ENCODE results near the gene MOCS1.

DNA sequence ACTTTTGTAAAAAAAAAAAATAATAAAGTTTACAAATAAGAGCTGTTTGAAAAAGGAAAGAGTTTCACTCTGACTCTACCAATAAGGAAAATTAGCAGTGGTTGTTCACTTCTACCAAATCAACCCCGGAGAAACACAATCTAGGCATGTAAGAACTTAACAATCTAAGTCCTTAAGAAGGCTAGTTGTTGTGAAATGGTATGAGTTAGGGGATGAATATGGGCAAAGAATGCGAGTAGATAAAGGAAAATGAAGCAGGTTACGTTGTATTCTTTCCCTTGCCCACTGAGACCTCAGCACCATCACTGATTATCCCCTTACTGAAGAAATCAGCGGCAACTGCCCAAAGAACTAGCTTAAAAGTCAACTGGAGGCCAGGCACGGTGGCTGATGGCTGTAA lies 15.4 kb downstream of the MOCS1 start:
- TF ChIP-seq, protein P1, sequence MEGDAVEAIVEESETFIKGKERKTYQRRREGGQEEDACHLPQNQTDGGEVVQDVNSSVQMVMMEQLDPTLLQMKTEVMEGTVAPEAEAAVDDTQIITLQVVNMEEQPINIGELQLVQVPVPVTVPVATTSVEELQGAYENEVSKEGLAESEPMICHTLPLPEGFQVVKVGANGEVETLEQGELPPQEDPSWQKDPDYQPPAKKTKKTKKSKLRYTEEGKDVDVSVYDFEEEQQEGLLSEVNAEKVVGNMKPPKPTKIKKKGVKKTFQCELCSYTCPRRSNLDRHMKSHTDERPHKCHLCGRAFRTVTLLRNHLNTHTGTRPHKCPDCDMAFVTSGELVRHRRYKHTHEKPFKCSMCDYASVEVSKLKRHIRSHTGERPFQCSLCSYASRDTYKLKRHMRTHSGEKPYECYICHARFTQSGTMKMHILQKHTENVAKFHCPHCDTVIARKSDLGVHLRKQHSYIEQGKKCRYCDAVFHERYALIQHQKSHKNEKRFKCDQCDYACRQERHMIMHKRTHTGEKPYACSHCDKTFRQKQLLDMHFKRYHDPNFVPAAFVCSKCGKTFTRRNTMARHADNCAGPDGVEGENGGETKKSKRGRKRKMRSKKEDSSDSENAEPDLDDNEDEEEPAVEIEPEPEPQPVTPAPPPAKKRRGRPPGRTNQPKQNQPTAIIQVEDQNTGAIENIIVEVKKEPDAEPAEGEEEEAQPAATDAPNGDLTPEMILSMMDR (IDR thresholded peaks at IDR 0.05; ENCODE audit: low read depth, low read length): no peak
- TF ChIP-seq POLR2A (IDR thresholded peaks at IDR 0.05; ENCODE audit: extremely low read depth, insufficient read length) (no peak), MYC (IDR thresholded peaks at IDR 0.05; ENCODE audit: low read depth, low read length) (no peak)

Measured in NB4 (cell line).